Mononuclear cell (primary cell): ENCODE measurements around the gene CAPN13. TPM values are rescaled to one million over a fixed set of nuclear protein-coding genes. Genes with fewer than 3 reads are reported as not detected.

Experiments
- H3K27me3 ChIP-seq: 2 replicates; pipeline ENCODE4 v1.6.0; 2011; ENCODE audit warnings: low read length, control low read depth; ENCODE audit not compliant: insufficient read depth
- H3K4me1 ChIP-seq: 2 replicates; pipeline ENCODE4 v1.5.1; 2011; ENCODE audit warnings: mild to moderate bottlenecking, low read length, control low read depth; ENCODE audit not compliant: insufficient read depth
- H3K4me3 ChIP-seq: 2 replicates; pipeline ENCODE4 v1.5.1; 2011; ENCODE audit warnings: mild to moderate bottlenecking, low read length, moderate library complexity
- H3K9me3 ChIP-seq: 2 replicates; pipeline ENCODE4 v1.5.1; 2011; ENCODE audit warnings: low read depth, mild to moderate bottlenecking, control low read depth, low read length
- total RNA-seq: library from RNA; depleted of rRNA; stranded (reverse); fragments of >200 nt; gene quantifications from one replicate; pipeline ENCODE4 v1.2.3, GENCODE V29; 2012

Gene CAPN13, protein sequence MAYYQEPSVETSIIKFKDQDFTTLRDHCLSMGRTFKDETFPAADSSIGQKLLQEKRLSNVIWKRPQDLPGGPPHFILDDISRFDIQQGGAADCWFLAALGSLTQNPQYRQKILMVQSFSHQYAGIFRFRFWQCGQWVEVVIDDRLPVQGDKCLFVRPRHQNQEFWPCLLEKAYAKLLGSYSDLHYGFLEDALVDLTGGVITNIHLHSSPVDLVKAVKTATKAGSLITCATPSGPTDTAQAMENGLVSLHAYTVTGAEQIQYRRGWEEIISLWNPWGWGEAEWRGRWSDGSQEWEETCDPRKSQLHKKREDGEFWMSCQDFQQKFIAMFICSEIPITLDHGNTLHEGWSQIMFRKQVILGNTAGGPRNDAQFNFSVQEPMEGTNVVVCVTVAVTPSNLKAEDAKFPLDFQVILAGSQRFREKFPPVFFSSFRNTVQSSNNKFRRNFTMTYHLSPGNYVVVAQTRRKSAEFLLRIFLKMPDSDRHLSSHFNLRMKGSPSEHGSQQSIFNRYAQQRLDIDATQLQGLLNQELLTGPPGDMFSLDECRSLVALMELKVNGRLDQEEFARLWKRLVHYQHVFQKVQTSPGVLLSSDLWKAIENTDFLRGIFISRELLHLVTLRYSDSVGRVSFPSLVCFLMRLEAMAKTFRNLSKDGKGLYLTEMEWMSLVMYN
- under 0.01 TPM for total RNA-seq

DNA sequence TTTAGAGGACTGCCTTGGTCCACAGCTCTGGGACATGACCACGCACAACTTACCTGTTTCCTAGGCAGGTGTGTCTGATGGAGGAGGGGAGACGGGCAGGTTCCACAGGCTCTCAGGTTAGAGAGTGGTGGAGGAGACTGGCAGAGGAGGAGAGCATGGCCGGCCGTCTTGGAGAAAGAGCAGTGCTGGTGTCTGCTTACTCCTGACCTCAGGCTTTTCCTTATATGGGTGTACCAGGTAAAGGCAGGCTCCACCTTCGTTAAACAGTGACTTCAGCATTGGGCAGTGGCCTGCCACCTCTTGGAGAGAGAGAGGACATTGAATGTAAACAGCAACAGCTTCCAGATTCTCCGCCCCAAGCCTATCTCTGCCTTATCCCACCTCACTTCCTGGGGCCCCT, at the start of gene CAPN13:
Gene CAPN13 (minus strand): TSS at position 198 of the 400 bp plus-strand sequence. CDS start 20,121 bp downstream, outside the sequence.
- no peaks in the 10 kb centered on the region for H3K27me3 ChIP-seq
- H3K4me3 ChIP-seq: no peak within 1 kb of the TSS
- H3K9me3 ChIP-seq: no peaks in the 10 kb centered on the region
- no peaks in the 10 kb centered on the region for H3K4me1 ChIP-seq

DNA sequence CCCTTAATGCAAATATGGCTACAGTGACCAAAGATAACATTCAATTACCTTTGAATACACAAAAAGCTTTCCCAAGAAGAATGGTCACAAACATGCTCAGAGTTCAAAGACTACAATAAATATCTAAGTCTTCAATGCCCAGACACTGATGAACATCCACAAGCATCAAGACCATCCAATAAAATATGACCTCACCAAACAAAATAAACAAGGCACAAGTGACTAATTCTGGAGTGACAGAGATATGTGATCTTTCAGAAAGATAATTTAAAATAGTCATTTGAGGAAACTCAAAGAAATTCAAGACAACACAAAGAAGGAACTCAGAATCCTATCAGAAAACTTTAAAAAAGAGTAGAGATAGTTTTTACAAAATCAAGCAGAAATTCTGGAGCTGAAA, 40.6 kb upstream of the CAPN13 start:
- Histone ChIP-seq H3K27me3 (no peaks in the 10 kb centered on the region), H3K4me3 (no peak overlapping the region), H3K4me1 (no peaks in the 10 kb centered on the region), H3K9me3 (peaks cover 7% of the 10 kb centered on the region)

DNA sequence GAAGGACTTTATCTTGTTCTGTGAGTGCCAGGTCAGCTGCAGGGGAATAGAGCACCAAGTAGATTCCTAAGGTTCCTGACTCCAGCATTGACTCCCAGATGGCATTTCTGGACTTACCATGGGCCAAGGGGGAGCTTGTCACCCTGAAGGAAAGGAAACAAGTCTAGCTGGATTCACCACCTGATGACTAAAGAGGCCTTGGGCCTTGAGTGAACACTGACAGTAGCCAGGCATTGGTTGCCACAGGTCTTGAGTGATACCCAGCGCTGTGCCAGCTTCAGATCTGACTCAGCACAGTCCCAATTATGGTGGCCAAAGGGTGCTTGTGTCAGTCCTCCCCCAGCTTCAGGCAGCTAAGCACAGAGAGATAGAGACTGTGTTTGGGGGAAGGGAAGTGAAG, 40.1 kb upstream of the CAPN13 start:
- H3K4me1 ChIP-seq: no peaks in the 10 kb centered on the region
- peaks cover 7% of the 10 kb centered on the region for H3K9me3 ChIP-seq
- no peak overlapping the region for H3K4me3 ChIP-seq
- no peaks in the 10 kb centered on the region for H3K27me3 ChIP-seq

DNA sequence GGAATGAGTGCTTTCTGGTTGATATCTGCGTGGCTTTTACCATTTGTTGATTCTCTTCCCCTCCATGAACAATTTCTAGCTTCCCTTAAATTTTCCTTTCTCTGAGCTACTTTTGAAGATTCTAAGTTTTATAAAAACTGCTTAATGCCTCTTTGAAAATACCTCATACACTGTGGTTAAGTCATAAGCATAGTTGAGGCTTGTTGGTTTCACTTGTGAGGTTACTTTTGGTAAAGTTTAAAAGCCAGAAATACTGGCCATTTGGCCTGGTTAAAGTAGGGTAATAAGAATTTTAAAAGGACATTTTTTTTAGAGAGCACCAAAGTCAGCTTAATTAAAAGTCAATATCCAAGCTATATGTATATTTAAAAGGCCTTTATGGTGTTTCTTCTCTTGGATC, 21.3 kb upstream of the CAPN13 start:
- Histone ChIP-seq H3K4me3 (no peak overlapping the region), H3K9me3 (peaks cover 12% of the 10 kb centered on the region), H3K4me1 (no peaks in the 10 kb centered on the region), H3K27me3 (no peaks in the 10 kb centered on the region)

DNA sequence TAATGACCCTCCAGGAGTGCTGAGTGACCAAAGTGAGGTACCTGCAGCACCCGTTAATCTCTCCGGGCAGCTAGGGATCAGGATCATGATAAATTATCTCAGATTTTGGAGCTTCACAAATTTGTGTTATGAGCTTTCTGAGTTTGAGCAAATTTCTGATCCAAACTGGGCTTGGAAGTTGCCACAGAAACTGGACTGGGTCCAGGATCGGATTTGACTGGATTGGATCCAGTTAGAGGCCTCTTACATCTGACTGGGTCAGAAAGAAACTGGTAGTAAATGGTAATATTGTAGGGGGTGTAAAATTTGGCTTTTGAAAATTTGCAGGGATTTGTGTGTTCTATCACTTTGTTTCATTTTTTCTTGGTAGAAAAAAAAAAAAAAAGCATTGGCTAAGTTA, 19.7 kb upstream of the CAPN13 start:
- no peaks in the 10 kb centered on the region for H3K4me1 ChIP-seq
- no peaks in the 10 kb centered on the region for H3K27me3 ChIP-seq
- no peak overlapping the region for H3K4me3 ChIP-seq
- peaks cover 12% of the 10 kb centered on the region for H3K9me3 ChIP-seq

DNA sequence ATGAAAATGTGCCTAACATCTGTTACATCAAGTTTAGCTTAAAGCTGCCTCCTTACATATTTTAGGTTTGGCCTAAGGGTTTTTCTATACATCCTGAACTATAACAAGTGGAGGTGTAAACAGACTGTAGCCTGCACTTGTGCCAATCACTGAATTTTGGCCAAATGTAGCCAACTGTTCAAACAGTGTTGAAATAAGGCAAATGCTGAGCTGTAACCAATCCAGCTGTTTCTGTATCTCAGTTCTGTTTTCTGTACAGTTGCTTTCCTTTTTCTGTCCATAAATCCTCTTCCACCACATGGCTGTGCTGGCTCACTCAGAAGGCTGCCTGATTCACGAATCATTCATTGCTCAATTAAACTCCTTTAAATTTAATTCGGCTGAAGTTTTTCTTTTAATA, 19.2 kb upstream of the CAPN13 start:
- Histone ChIP-seq H3K4me3 (no peak overlapping the region), H3K9me3 (peaks cover 12% of the 10 kb centered on the region), H3K27me3 (no peaks in the 10 kb centered on the region), H3K4me1 (no peaks in the 10 kb centered on the region)

DNA sequence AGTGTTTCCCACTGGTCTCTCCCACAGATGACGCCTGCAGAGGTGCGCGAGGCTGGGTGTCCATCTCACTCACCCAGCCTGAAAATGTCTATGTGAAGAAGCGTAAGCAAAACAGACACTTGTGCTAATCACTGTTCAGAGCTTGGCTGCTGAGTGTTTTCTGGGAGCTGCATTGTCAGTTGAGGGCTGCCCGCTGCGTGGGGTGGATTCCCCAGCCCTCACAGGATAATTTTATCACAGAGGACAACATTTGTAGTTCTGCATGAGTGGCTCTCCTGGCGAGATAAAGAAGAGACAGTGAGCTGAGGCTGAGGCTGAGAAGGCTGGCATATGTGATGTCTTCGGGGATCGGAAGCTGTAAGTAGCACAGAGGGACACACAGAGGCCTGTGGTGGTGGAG, 16.2 kb upstream of the CAPN13 start:
- H3K4me1 ChIP-seq: no peaks in the 10 kb centered on the region
- no peaks in the 10 kb centered on the region for H3K9me3 ChIP-seq
- no peaks in the 10 kb centered on the region for H3K27me3 ChIP-seq
- no peak overlapping the region for H3K4me3 ChIP-seq

DNA sequence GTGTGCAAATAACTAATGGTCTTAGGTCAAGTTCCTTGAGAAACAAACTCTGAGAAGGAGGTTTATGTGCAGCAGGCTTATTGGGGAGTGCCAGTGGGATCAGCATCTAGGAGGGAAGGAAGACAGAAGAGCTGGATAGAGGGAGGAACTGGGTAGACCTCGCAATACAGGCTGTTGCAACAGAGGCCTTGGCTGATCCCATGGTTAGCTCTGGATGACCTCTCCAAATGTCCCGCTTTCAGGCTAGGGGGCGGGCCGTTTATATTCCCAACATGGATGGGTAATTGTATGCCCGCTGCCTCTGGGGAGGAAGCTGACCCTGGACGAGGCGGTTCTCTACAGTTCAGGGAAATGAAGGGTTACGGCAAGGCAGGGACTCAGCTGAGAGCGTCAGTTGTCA, 14.7 kb upstream of the CAPN13 start:
- no peaks in the 10 kb centered on the region for H3K9me3 ChIP-seq
- no peak overlapping the region for H3K4me3 ChIP-seq
- H3K27me3 ChIP-seq: no peaks in the 10 kb centered on the region
- H3K4me1 ChIP-seq: no peaks in the 10 kb centered on the region

DNA sequence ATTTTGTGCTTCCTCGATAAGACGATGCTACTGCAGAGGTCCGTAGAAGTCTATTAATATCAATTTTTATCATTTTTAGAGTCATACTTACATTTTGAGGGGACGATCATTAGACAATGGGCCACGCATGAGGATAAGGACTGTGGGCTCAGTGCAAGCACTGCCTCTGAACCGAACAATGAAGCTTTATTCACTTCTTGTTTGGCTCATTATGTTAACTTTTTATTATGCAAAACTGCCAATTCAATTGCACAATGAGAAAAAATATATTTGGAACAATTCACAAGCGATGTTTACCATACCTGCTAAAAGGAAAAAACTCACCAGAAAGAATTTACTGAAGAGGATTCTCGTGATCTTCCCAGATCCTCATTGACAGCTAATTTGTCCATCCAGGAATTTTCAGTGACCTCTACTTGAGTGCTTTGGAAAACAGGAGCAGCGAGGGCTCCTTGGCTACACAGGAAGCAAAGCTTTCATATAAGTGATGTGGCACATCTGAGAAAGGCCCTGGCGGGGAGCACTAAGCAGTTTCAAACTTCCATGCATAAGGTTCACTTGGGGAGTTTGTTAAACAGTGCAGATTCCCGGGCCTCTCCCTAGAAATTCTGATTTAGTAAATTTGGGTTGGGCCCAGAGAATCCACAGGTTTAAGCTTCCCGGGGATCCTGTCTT, 13.3 kb upstream of the CAPN13 start:
- Histone ChIP-seq H3K4me3 (no peak overlapping the region), H3K9me3 (no peaks in the 10 kb centered on the region), H3K27me3 (no peaks in the 10 kb centered on the region), H3K4me1 (no peaks in the 10 kb centered on the region)

DNA sequence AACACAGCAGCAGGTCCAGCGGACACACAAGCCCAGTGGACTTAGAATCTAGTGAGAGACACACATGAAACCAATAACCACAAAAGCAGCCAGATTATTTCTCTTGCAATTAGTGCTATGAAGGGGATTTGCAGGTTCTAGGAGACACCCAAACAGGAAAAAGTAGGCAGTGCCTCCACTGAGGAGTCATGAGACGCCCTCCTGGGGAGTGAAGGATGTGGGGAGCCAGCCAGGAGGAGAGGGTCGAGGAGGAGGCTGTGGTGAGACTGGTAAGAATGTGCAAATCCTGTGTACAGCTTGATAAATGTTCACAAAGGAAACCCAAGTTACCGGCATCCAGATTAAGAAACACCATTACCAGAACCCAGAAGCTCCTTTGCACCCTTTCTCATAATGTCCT, 2.7 kb upstream of the CAPN13 start:
- H3K4me3 ChIP-seq: no peak overlapping the region

DNA sequence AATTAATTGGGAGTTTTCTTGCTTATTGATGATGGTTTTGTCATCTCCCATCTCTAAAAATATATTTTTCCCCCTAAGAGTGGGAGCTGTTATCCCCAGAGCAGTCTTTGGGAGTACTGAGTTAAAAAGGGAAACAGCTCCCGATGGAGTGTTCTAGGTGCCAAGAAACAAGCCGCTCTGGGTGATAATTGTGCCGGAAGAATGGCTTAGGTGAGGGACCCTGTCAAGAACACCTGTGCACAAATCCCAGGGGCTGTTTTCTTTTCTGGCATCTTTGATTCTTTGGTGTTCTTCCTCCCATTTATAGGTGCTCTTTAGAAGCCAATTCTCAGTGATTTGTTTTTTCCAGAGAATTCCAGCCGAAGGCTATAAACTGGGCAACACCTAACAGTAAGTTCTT, 1.4 kb upstream of the CAPN13 start:
- no peaks in the 10 kb centered on the region for H3K9me3 ChIP-seq
- H3K4me1 ChIP-seq: no peaks in the 10 kb centered on the region
- no peaks in the 10 kb centered on the region for H3K27me3 ChIP-seq
- H3K4me3 ChIP-seq: no peak overlapping the region

More for the DNA sequence above, 2.7 kb upstream of the CAPN13 start:
- no peaks in the 10 kb centered on the region for H3K4me1 ChIP-seq
- H3K27me3 ChIP-seq: no peaks in the 10 kb centered on the region
- H3K9me3 ChIP-seq: no peaks in the 10 kb centered on the region

DNA sequence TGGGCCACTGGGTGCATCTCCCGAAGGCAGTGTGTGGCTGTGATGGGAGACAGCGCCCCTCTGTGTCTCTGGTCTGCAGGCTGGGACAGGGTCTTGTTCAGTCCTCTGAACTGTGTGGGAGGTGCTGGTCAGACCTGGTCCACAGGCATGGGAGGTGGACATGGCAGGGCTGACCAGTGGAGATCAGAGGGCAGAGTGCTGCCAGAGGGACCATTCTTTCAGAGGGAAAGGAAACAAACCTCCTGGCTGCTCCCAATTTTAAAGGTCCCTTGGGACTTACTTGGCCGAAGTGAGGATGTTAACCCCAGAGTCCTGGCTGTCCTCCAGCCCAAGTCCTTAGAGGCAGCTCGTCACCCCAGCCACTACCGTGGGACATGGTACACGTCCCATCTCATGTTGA, 4.0 kb downstream of the CAPN13 start:
- Histone ChIP-seq H3K27me3 (no peaks in the 10 kb centered on the region), H3K9me3 (no peaks in the 10 kb centered on the region), H3K4me1 (peaks cover 7% of the 10 kb centered on the region), H3K4me3 (no peak overlapping the region)

DNA sequence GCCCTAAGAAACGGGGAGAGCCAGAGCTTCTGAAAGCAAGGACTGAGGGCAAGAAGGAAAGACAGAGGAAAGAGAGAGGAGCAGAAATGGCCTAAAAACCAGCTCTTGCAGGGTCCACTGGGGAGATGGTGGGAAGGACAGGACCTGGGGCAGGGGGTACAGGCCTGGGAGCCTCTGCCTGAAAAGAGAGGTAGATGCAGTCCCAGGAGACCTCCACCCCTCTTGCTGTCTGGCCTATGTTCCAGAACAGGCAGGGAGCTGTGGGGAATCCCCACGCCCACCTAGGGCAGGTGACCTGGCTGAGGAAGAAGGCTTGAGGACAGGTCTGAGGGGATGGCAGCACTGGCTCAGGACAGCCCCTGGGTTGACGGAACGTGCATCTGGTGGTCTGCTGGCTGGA, 4.6 kb downstream of the CAPN13 start:
- peaks cover 8% of the 10 kb centered on the region for H3K4me1 ChIP-seq
- no peaks in the 10 kb centered on the region for H3K27me3 ChIP-seq
- no peak overlapping the region for H3K4me3 ChIP-seq
- H3K9me3 ChIP-seq: no peaks in the 10 kb centered on the region

DNA sequence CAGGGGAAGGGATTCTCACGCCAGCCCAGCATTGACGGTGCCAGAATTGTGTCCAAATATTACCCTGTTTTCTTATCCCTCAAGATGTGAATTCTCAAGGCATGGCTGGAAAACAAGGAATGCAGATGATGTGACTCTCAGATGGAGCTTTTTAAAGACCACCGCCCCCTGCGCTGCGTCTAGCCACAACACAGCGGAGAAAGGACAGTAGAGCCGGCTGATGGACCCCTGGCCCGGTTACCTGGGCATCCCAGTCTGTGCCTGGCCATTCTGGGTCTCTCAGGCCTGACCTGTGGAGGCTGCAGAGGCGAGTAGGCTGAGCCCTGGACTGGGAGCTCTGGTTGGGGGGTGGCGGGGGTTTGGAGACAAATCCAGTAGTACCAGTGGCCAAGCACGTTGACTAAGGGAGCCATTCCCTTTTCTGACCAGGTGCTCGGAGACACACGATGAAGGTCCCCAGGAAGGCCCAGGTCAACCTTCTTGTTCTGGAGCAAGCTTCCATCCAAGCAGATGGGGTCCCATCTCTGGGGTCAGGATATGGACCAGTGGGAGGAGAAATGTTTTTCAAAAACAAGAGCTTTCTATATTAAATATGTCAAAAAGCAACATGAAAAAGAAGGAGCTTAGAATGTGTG, 5.3 kb downstream of the CAPN13 start:
- no peak overlapping the region for H3K4me3 ChIP-seq
- no peaks in the 10 kb centered on the region for H3K9me3 ChIP-seq
- peaks cover 8% of the 10 kb centered on the region for H3K4me1 ChIP-seq
- H3K27me3 ChIP-seq: no peaks in the 10 kb centered on the region

DNA sequence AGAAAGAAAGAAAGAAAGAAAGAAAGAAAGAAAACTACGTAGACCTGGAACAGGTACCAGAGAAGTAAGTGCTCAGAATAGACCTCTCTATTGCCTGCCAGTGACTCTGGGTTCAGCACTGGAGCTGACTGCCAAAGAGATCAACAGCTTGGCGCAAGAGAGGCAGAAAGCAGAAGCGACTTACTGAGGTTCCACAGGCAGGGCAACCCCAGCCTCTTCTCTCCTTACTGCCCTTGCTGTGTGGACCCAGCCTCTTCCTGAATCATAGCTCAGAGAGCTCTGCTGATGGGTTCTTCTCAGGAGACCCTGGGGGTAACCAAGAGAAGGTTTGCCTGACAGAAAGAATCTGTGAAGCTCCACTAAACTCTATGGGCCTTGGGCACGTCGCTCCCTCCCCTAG, 7.1 kb downstream of the CAPN13 start:
- no peak overlapping the region for H3K4me3 ChIP-seq
- no peaks in the 10 kb centered on the region for H3K27me3 ChIP-seq
- H3K9me3 ChIP-seq: no peaks in the 10 kb centered on the region
- peaks cover 8% of the 10 kb centered on the region for H3K4me1 ChIP-seq
